Eye (tissue), 1 donor: ENCODE measurements around the gene ATP11C.
"Not testable (repeated sequence)": the region's sequence is repeated elsewhere in the genome, so short reads cannot be mapped to it uniquely, and the experiment has no call there.

Source experiments
- DNase-seq: peaks from one replicate; pipeline ENCODE4 v3.0.0-alpha.2; 2015

Gene ATP11C

DNA sequence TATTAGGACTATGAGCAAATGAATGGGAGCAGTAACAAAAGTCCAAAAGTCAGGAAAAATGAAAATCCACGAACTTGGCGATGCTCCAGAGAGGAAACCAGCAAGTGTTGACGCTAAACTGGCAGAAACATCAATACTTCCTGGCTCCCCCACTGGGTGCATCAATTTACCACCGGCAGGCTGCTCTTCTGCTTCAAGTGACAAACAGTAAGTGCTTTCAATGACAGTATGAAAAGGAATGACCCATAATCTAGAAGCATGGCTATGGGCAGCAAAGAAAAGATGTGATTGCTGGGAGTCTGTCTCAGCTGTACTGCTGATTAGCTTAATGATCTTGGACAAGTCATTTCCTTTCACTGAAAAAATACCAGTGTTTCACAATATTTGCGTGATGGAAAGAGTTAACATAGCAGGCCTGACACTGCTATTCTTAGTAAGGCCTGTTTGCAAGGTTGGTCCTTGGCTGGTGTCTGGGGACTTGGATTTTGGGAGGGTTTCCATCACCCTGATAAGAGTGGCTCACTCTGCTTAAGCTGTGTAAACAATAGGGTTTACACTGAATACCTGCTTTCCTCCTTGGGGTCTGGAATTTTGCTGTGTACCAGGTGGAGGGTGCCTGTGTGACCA, 8.7 kb downstream of the ATP11C start:
- peak; percentile 10 for DNase-seq

- not testable (repeated sequence) for DNase-seq
Measured at GRCh38 chrX:139921142-139921541, 11.7 kb downstream of the ATP11C start.

DNA sequence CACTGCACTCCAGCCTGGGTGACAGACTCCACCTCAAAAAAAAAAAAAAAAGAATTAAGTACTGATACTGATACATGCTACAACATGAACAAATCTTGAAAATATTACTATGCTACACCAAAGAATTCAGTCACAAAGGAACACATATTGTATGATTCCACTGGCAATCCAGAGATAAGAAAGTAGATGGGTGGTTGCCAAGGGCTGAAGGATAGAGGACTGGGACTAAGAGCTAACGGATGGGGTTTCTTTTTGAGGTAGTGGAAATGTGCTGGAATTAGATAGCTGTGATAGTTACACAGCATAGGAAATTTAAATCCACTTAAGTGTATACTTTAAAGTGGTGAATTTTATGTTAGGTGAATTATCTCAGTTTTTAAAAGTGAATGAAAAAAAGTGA, 12.5 kb downstream of the ATP11C start:
- DNase-seq: no peak

GRCh38 chrX:139914421-139914820, 18.4 kb downstream of the ATP11C start:
- no peak for DNase-seq

DNA sequence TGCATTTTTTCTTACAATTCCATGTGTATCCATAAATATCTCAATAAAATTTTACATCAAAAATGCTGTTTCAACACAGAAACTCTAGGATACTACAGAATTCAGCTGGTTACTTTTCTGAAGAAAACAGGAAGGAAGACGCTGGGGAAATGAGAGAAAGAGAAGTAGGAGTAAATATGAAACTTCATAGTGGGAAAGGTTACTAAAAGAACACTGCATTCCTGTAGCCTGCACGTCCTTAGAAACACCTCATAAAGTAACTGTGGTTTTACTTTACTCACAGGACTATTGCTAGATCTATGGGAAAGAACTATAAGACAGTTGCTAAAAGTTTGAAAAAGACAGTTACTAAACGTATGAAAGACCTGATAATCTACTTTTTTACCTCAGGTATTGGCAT, 23.1 kb downstream of the ATP11C start:
- no peak for DNase-seq

DNA sequence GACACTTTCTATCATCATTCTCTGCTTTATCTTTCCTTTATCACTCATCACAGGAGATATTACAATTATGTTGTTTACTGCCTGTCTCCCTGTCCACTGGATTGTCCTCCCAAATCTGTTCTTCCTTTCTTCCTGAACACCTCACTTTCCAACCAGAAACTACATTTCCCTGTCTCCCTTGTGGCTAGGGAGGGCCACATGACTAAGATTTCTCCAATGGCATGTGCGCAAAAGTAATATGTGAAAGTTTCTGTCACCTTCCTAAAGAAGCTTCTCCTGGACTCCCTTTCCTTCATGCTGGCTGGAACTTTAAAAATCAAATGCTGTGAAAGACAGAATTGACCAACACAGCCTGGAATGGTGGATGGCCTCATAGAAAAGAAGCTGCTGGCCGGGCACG, 25.8 kb downstream of the ATP11C start:
- no peak for DNase-seq

- DNase-seq: no peak
Measured at GRCh38 chrX:139905743-139906142, 27.1 kb downstream of the ATP11C start.

DNA sequence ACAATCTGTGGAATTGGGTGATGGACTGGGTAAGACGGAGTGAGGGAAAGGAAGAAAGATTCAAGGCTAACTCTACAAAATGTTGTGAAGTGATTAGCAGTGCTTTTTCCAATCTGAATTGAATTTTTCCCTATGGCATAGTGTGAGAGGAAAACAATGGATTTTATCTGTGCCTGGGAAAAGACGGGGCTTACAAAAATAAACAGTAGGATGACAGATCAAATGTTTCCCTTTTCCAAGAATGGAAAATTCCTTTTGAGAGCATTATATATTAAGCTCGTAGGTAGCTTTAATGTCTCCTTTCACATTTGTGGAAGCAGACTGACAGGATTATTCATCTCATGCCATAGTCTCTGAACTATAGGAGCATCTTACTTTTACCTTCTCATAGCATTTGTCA, 27.8 kb downstream of the ATP11C start:
- no peak for DNase-seq

GRCh38 chrX:139903210-139903609, 29.6 kb downstream of the ATP11C start:
- DNase-seq: no peak

DNA sequence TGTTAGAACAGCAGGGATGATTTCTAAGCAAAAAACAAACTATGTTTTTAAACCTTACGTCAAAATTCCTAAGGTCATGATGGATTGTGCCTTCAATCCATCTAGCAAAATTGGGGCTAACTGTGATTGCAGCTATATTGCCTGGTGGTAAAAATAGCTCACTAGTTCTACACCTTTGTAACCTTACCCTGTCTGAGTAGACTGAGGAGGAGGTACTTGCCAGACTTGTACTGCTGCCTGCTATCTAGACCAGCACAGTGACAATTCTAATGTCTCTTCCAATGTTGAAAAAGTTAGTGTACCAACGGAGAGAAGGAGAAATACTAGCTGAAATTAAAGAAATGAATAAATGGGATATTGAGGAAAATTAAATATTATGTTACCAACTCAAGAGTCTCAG, 30.3 kb downstream of the ATP11C start:
- no peak for DNase-seq

DNA sequence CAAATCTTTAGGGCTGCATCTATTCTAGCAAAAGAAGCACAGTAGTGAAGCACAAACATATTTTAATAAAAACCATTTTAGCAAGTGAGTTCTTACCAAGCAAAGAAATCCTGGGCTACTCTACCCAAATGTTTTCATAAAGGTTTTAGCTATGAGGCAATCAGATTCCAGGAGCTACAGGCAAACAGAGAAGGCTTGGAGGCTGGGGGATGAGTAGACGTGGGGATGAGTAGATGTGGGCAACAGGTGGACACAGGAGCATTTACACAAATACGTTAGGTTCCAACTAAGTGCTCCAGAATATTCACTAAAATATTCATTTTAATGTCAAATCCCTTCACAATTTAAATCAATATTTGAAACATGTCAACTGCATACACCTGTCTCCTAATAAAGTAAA, 34.5 kb downstream of the ATP11C start:
- no peak for DNase-seq

DNA sequence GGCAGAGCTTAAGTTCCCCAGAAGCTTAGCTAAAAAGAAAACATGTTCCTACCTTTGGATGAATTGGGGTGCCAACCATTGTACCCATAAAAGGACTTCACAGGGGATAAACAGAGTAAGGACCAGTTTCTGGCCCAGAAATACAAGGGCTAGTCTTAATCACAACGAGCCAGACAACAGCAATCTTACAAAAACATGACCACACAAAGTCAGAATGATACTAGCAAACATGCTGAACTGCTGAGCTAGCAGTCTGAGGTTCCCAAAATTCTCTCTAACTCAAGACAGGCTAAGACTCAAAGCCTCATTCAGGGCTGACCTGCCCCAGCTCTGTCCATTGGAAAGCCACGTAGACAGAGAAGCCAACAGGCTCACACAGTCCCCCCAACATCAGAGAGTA, 40.3 kb downstream of the ATP11C start:
- no peak for DNase-seq

DNA sequence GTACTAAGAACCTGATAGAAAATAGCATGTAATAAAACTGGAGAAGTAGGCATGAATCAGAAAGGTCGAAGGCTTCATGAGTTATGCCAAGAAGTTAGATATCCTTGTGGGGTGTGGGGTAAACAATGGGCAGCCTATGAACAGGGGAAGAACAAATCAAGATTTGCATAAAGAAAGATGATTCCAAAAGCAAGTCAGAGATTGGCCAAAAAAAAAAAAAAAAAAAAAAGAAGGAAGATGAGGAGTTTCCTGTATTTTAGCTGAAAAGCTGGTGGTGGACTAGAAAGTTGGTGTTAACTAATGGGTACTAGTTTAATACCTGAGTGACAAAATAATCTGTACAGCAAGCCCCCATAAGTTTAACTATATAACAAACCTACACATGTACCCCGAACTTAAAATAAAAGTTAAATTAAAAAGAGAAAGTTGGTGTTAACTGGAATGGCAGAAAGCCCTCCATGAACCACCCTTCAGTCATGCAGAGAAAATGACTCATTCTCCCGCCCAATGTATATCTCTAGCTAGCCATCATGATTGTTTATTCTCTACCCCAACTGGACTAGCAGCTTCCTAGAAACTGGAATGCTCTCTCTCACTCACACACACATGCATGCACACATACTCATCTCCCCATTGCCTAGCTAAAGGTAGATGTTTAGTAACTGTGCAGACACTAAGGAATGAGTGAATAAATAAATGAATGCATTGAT, 41.7 kb downstream of the ATP11C start:
- DNase-seq: no peak

DNA sequence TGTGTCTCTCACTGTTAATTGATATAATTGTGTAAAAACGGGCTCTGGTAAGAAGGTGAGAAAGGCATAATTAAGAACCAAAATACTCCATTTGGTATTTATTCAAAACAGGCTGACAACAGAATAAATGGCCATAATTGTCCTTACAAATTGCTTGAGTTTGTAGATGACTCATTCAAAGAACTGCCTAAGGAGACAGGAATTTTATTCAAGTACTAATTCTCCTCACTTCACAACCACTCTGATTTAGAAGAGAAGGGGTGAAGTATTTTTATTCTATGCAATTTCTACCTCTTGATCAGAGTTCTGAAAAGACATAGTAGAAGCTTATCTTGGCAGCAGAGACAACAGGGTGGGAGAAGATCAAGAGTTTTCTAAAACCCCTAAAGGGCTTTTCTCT, 43.1 kb downstream of the ATP11C start:
- no peak for DNase-seq

DNA sequence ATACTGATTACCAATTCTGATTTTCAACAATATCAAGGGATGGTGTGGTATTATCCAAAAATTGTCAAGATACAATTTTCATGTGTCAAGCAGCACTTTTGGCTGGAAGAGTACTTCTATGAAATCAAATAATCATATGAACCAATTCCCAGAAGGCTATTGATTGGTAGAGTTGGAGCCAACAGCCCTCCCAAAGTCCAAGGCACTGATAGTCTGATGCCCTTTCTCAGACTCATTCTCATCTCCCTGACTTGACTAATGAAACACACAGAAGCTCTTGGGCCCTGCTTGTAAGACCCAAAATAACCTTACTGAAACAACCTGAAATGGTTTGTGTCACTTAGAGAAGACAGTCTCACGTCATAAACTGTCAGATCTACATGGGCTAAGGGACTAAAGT, 48.9 kb downstream of the ATP11C start:
- no peak for DNase-seq

- no peak for DNase-seq
Measured at GRCh38 chrX:139882299-139882698, 50.6 kb downstream of the ATP11C start.

DNA sequence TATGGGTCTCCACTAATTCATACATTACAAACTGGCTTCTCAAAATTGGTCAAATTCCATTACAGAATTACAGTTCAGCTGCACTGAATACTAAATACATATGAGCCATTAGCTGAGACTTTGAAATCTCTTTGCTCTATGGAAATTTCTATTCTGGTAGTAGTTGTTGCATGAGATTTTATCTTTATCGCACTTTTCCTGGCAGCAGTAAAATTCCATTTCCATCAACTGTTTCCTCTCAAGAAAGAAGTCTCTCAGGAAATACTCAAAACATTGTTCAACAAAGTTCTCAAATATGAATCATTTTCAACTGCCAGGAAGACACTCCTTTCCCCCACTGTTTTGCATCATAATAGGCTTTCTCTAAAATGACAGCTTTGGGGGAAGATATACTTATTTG, 51.3 kb downstream of the ATP11C start:
- no peak for DNase-seq

DNA sequence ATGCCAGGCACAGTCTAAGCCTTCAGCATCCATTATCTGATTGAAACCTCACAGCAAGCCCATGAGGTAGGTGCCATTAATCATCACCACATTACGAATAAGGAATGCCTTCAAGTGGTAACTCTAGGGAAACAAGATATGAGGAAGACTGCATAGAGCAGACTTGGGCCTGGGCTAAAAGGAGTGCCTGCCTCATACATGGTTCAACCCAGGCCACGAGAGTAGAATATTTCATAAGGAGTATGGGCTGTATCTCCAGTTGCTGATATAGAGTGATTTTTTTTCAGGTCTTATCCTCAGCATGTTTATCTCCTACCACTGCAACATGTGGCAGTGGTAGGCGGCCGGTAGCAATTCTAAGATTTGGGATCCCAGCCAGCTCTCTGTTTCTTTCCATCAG, 51.7 kb downstream of the ATP11C start:
- no peak for DNase-seq

- DNase-seq: no peak
Measured at GRCh38 chrX:139877710-139878414, 55.0 kb downstream of the ATP11C start.

DNA sequence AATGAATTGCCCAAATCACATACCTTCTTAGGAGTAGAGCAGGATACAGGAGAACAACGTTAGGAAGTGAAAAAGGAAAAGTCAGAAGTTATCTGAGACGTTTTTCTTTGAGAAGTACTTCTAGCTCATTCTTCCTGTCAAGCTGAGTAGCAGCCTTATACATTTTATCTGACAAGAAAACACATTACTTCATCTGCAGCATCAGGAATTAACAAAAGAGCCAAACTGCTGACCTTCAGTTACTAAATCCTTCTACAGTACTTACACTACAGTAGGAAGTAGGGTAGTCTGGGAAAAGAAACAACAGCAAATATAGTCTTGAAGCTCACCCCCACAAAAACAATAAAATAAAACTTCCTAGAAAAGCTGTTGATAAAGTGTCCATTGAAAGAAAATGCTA, 57.0 kb downstream of the ATP11C start:
- no peak for DNase-seq

- no peak for DNase-seq
Measured at GRCh38 chrX:139869796-139870195, 63.1 kb downstream of the ATP11C start.

DNA sequence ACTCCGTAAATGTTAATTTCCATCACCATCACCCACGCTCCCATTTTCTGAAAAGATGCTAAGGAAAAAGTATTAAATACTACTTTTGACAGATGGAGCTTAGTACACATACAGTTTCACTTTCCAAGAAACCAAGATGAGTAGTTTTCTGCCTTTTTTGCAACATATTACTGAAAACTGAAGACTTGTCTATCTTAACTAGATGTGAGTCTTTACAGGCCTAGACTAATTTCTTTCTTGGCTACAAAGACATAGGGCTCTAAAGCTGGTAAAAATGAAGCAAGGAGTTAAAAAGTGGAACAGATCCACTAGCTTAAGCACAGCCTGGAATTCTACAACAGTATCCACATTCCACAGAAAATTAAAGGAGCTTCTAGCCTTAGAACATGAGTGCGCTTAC, 68.2 kb downstream of the ATP11C start:
- DNase-seq: no peak

DNA sequence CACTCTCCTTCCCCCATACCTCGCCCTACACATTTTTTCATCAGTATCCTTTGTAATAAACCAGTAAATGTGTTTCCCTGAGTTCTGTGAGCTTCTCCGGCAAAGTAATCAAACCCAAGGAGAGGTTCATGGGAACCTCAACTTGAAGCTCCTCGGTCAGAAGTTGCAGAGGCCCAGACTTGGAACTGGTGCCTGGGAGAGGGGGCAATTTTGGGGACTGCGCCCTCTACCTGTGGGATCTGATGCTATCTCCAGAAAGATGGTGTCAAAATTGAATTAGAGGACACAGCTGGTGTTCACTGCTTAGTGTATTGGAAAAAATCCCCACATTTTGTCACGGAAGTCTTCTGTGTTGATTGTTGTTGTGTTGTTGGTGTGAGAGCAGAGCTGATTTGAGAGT, 70.6 kb downstream of the ATP11C start:
- no peak for DNase-seq

- DNase-seq: not testable (repeated sequence)
Measured at GRCh38 chrX:139856826-139857225, 76.0 kb downstream of the ATP11C start.
